ENCODE data around the gene SCGB3A2. TPM values are rescaled to one million over a fixed set of nuclear protein-coding genes. Genes with fewer than 3 reads are reported as not detected.
A peak's percentile ranks its signal among the peaks of the same experiment; 100 is the strongest.
"Not testable (repeated sequence)": the region's sequence is repeated elsewhere in the genome, so short reads cannot be mapped to it uniquely, and the experiment has no call there.

The SCGB3A2 gene
- total and polyA plus RNA-seq, 2 of the 8 experiments (the other 6 are each of a cell fraction or from before 2014, with no cell fraction given): 47.1 to 63.6 TPM

DNA sequence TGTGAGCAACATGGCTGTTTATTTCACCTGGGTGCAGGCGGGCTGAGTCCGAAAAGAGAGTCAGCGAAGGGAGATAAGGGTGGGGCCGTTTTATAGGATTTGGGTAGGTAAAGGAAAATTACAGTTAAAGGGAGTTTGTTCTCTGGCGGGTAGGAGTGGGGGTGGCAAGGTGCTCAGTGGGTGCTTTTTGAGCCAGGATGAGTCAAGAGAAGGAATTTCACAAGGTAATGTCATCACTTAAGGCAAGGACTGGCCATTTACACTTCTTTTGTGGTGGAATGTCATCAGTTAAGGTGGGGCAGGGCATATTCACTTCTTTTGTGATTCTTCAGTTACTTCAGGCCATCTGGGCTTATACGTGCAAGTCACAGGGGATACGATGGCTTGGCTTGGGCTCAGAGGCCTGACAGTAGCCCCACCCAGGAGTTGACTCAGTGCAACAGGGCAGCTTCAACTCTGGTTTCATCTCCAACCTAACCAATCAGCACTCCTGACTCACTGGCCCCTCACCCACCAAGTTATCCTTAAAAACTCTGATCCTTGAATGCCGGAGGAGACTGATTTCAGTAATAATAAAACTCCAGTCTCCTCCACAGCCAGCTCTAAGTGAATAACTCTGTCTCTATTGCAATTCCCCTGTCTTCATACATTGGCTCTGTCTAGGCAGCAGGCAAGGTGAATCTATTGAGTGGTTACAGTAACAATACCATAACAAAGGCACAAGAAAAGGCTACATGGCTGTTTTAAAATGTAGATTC lies 4.2 kb upstream of the SCGB3A2 start:
- not testable (repeated sequence) for H4K20me1 ChIP-seq (replicated peaks in 1 of 2; ENCODE audit: control insufficient read depth in 1 of 2, insufficient read depth in 2 of 2, low read length in 2 of 2); H3K27me3 ChIP-seq (replicated peaks in 1 of 4; ENCODE audit: control insufficient read depth in 3 of 4, extremely low read depth in 1 of 4, insufficient read depth in 3 of 4, low read length in 3 of 4); H2AFZ ChIP-seq (ENCODE audit: low read length); H3K23me2 ChIP-seq (ENCODE audit: low read depth, low read length); H2BK15ac ChIP-seq (ENCODE audit: low read length); H3K14ac ChIP-seq (ENCODE audit: insufficient read length); H3K79me1 ChIP-seq (ENCODE audit: low read depth, low read length); H3K9me3 ChIP-seq (ENCODE audit: insufficient read depth in 2 of 2, low read depth in 1 of 2, low read length in 1 of 2); FAIRE-seq; H4K8ac ChIP-seq (ENCODE audit: extremely low read depth, insufficient read depth, low read length)
- Histone ChIP-seq H3K79me2 (ENCODE audit: control insufficient read depth in 1 of 2, insufficient read depth in 2 of 2, low read length in 2 of 2) (peaks cover 18 to 72% of the 10 kb centered on the region in 2 experiments; a peak in 3 of 4 replicates), H4K91ac (replicated peaks; ENCODE audit: insufficient read length, low read length) (peak overlapping the region; percentile 97), H2BK12ac (ENCODE audit: low read depth, low read length) (peak overlapping the region; percentile 78), H3K9ac (replicated peaks in 1 of 4; ENCODE audit: extremely low read depth in 1 of 4, low read depth in 3 of 4, low read length in 3 of 4) (peak overlapping the region in 3 of 4 experiments; percentile 41 to 48 (median 44); a peak in 6 of 7 replicates), H2BK20ac (ENCODE audit: low read length) (peak overlapping the region; percentile 94), H3K23ac (ENCODE audit: insufficient read length) (peak overlapping the region; percentile 77), H4K5ac (ENCODE audit: insufficient read length, low read depth, low read length) (peak overlapping the region; percentile 22), H3K4me3 (ENCODE audit: extremely low read depth in 1 of 4, insufficient read depth in 2 of 4, low read depth in 3 of 4, low read length in 4 of 4) (peak overlapping the region; percentile 78 to 96 (median 82)), H2BK120ac (replicated peaks; ENCODE audit: low read depth, low read length) (peak overlapping the region; percentile 99), H3K56ac (replicated peaks; ENCODE audit: insufficient read length, low read depth, low read length) (peak overlapping the region; percentile 94), H2AK5ac (ENCODE audit: low read depth, low read length) (peak overlapping the region; percentile 34; the same call in 1 of the 2 replicates), H2BK5ac (ENCODE audit: low read depth, low read length) (peak overlapping the region; percentile 98), H3K4ac (replicated peaks; ENCODE audit: insufficient read length, low read depth, low read length) (peak overlapping the region; percentile 71), H3K18ac (ENCODE audit: extremely low read depth, low read length) (peak overlapping the region; percentile 96), H3K36me3 (ENCODE audit: control insufficient read depth in 2 of 4, insufficient read depth in 4 of 4, low read length in 3 of 4) (peaks cover 2 to 37% (median 13%) of the 10 kb centered on the region in 4 experiments; a peak in 5 of 8 replicates), H3K27ac (ENCODE audit: low read depth, low read length) (peak overlapping the region; percentile 79), H3K4me1 (replicated peaks in 1 of 4; ENCODE audit: control insufficient read depth in 3 of 4, insufficient read depth in 4 of 4, low read length in 3 of 4) (peaks cover 13 to 30% (median 19%) of the 10 kb centered on the region in 4 experiments), H3K4me2 (ENCODE audit: insufficient read depth in 1 of 2, low read depth in 2 of 2, low read length in 2 of 2) (peak overlapping the region; percentile 63 to 91)
- ChIA-PET CTCF (ENCODE audit: partially characterized antibody) (interaction anchor here (1.8 to 17.4 kb wide), 2 partner anchors 16 to 60 kb away, joined by 7 to 163 read pairs; no protein-coding TSS in a partner anchor), POLR2A (ENCODE audit: partially characterized antibody) (interaction anchor here (0.7 to 20.0 kb wide), 17 partner anchors 9 to 128 kb away, joined by 3 to 730 read pairs (median 4); no protein-coding TSS in a partner anchor)
- WGBS, 2 experiments (ENCODE audit: extremely low coverage in 1 of 2, insufficient coverage in 1 of 2, insufficient read length in 1 of 2, insufficient replicate concordance in 2 of 2, low coverage in 1 of 2, low lambda C conversion rate in 2 of 2, missing lambda C conversion rate in 1 of 2): 2 to 100% methylated on average over 2 to 5 of the region's 8 CpGs
- DNase-seq (ENCODE audit: low read depth in 1 of 2, low spot score in 2 of 2): peak in 1 of 2 experiments; percentile 88
- peak in 1 of 2 experiments; percentile 63; a peak in 2 of 3 replicates for TF ChIP-seq POLR2A (IDR thresholded peaks at IDR 0.05; ENCODE audit: control extremely low read depth in 1 of 2, low read depth in 2 of 2, low read length in 2 of 2)
- TF ChIP-seq SP1 (IDR thresholded peaks at IDR 0.05; ENCODE audit: low read depth, low read length): 0 out of 2 replicates have a peak, but pooled peaks have one; percentile 31
- TF ChIP-seq TAF7 (optimal IDR thresholded peaks at IDR 0.05; ENCODE audit: borderline replicate concordance, low read depth, low read length): peak; percentile 45
- TF ChIP-seq PHF8 (conservative IDR thresholded peaks at IDR 0.05; ENCODE audit: low read depth, low read length): 0 out of 2 replicates have a peak, but pooled peaks have one; percentile 19
- TF ChIP-seq TBP (IDR thresholded peaks at IDR 0.05; ENCODE audit: low read depth, low read length): peak; percentile 74; the same call in 1 of the 2 replicates
- peak; percentile 79 to 80; a peak in 2 of 4 replicates for TF ChIP-seq SIN3A (conservative IDR thresholded peaks at IDR 0.05 in 1 of 2, IDR thresholded peaks at IDR 0.05 in 1 of 2; ENCODE audit: low read depth in 1 of 2, low read length in 2 of 2)
- TF ChIP-seq CHD2 (IDR thresholded peaks at IDR 0.05; ENCODE audit: low read length): 0 out of 2 replicates have a peak, but pooled peaks have one; percentile 27
